ENCODE measurements around the gene RLBP1.

- TF ChIP-seq CTCF (IDR thresholded peaks at IDR 0.05) (no peak), POLR2A (IDR thresholded peaks at IDR 0.05) (no peak)
Measured at GRCh38 chr15:89247446-89247845, 26.1 kb upstream of the RLBP1 start.

Data from prostate gland (tissue), 2 donors.